HepG2 (cell line): Measurements from ENCODE around the gene LSR. TPM values are rescaled to one million over a fixed set of nuclear protein-coding genes. Genes with fewer than 3 reads are reported as not detected.
A peak's percentile ranks its signal among the peaks of the same experiment; 100 is the strongest.

ENCODE experiments used
- CSRNP1 ChIP-seq: sonication (generic); formaldehyde crosslinking; IDR thresholded peaks from 2 replicates; pipeline ENCODE4 v1.8.1; 2023; ENCODE audit warnings: mild to moderate bottlenecking, missing genetic modification reagents
- E2F2 ChIP-seq: sonication (generic); formaldehyde crosslinking; IDR thresholded peaks from 2 replicates; pipeline ENCODE4 v1.4.0; 2020; ENCODE audit warnings: missing genetic modification reagents, borderline replicate concordance
- FOSL1 ChIP-seq: sonication (generic); formaldehyde crosslinking; IDR thresholded peaks from 2 replicates; pipeline ENCODE4 v1.9.0; 2021; ENCODE audit warnings: missing genetic modification reagents, borderline replicate concordance
- GLI4 ChIP-seq: sonication (generic); formaldehyde crosslinking; IDR thresholded peaks from 2 replicates; pipeline ENCODE4 v1.5.1; 2020; ENCODE audit warnings: missing genetic modification reagents, mild to moderate bottlenecking, moderate library complexity, borderline replicate concordance
- MED8 ChIP-seq: sonication (generic); formaldehyde crosslinking; IDR thresholded peaks from 2 replicates; pipeline ENCODE4 v1.8.1; 2023; ENCODE audit warnings: mild to moderate bottlenecking, missing genetic modification reagents; ENCODE audit not compliant: insufficient replicate concordance
- POLR2G ChIP-seq: fragments of 200-400 bp; formaldehyde crosslinking; IDR thresholded peaks from 2 replicates; pipeline ENCODE4 v1.6.1; 2018; ENCODE audit warnings: mild to moderate bottlenecking, low read depth, low read length, moderate library complexity
- TBL1XR1 ChIP-seq: fragments of 150-350 bp; IDR thresholded peaks from 2 replicates; pipeline ENCODE4 v1.6.1; 2014; ENCODE audit warnings: borderline replicate concordance, low read length; ENCODE audit not compliant: partially characterized antibody
- TGIF2 ChIP-seq: IDR thresholded peaks from 2 replicates; pipeline ENCODE4 v1.6.1; 2016; ENCODE audit warnings: control low read depth, missing compliant biosample characterization
- THAP9 ChIP-seq: sonication (generic); formaldehyde crosslinking; IDR thresholded peaks from 2 replicates; pipeline ENCODE4; 2020; ENCODE audit warnings: missing genetic modification reagents, mild to moderate bottlenecking, borderline replicate concordance
- ZNF280B ChIP-seq: sonication (generic); formaldehyde crosslinking; IDR thresholded peaks from 2 replicates; pipeline ENCODE4 v1.5.0; 2020; ENCODE audit warnings: missing genetic modification reagents, mild to moderate bottlenecking, borderline replicate concordance
- ZNF318 ChIP-seq: sonication (generic); formaldehyde crosslinking; IDR thresholded peaks from 2 replicates; pipeline ENCODE4 v1.4.0; 2020; ENCODE audit warnings: mild to moderate bottlenecking, missing genetic modification reagents
- polyA plus RNA-seq, 8 experiments: library from polyadenylated mRNA; depleted of rRNA in 3 of 8; stranded (reverse) in 7 of 8; unstranded in 1 of 8; fragments of >200 nt; fragmentation: Illumina TruSeq in 4 of 8; extraction: Trizol in 4 of 8; gene quantifications; 2 replicates each; pipeline versions ENCODE4 v1.2.1 to v1.2.3, GENCODE V29; 2011 to 2016; ENCODE audit warnings: low read depth in 4 of 8, missing spikeins in 1 of 8, mixed read lengths in 1 of 8; ENCODE audit not compliant: insufficient read depth in 1 of 8
- total RNA-seq, 5 experiments: library from RNA; depleted of rRNA; stranded (reverse); fragments of >200 nt; fragmentation: Illumina TruSeq; extraction: Trizol; gene quantifications; 2 replicates each; pipeline ENCODE4 v1.2.3, GENCODE V29; 2016; ENCODE audit warnings: low read depth in 1 of 5

The LSR gene
- total and polyA plus RNA-seq, 2 of the 13 experiments (the other 11 are each of a cell fraction or from before 2014, with no cell fraction given), result 29.2 to 79.2 TPM

GRCh38 chr19:35247526-35248309, 1.1 kb upstream of the LSR start (continued):
- TF ChIP-seq ZNF318 (CRISPR knock-in tag), result no peak
- no peak for TF ChIP-seq TBL1XR1
- TF ChIP-seq THAP9 (CRISPR knock-in tag), result no peak
- no peak for TF ChIP-seq CSRNP1
- TF ChIP-seq GLI4 (CRISPR knock-in tag), result no peak
- TF ChIP-seq MED8 (CRISPR knock-in tag), result no peak
- no peak for TF ChIP-seq FOSL1
- no peak for TF ChIP-seq TGIF2 (CRISPR knock-in tag)
- peak; percentile 7; the same call in 1 of the 2 replicates for TF ChIP-seq POLR2G
- TF ChIP-seq ZNF280B, result no peak
- TF ChIP-seq E2F2 (CRISPR knock-in tag), result no peak
